Measurements from ENCODE around the gene PAX5. TPM values are rescaled to one million over a fixed set of nuclear protein-coding genes. Genes with fewer than 3 reads are reported as not detected.

Gene PAX5
- total and polyA plus RNA-seq, 2 experiments from 2014 or later, result not detected

DNA sequence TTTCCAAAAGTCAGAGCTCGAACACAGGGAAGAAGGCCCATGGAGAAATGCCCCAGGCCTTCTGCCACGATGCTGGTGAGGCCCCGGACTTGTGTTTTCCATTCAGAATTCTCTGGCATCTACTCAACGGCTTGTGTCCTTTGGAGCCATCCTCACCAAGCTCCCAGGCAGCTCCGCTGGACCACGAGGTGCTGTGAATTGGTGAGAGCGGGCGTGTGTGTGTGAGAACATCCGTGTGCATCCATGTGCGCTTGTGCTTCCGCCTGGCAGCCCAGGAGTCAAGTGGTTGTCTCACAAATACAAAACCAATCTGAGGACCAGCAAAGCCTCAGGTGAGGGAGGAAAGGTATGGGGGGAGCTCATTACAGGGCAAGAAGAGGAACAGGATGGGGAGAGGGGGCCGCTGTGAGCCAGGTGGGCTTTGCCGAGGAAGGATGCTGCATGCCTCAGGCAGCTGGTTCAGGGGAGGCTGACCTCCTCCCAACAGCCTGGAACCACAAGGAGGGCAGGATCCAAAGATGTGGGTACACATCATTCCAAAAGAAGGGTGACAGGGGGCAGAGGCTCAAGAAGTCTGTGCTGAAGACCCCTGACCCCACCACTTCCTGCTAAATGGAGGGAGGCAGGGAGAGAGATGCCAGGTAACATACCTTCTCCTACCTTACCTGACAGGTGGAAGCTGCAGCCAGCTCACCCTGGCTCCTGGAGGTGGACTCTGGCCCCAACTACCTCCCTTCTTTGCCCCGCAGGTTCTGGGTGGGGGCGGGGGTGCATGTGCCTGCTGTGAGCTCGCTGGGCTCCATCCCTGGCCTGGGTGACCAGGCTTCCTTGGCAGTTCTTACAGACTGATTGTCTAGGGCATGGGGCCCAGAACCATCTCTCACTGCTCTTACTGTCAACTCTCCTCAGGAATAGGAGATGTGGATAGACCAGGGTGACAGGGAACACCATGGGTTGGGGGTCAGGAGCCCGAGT is 196.3 kb downstream of the PAX5 start:
- Histone ChIP-seq H3K9me2 (ENCODE audit: insufficient read depth) (no peaks in the 10 kb centered on the region), H3K36me3 (ENCODE audit: low read depth) (no peaks in the 10 kb centered on the region), H3K4me3 (no peak overlapping the region), H3K9me3 (ENCODE audit: low read depth) (no peaks in the 10 kb centered on the region), H3K4me1 (ENCODE audit: insufficient read depth) (no peaks in the 10 kb centered on the region), H3F3A (ENCODE audit: insufficient read depth) (no peaks in the 10 kb centered on the region), H3K27ac (no peak overlapping the region), H3K27me3 (replicated peaks; ENCODE audit: insufficient read depth) (peaks cover 31% of the 10 kb centered on the region; the same call in 1 of the 2 replicates), H3K9ac (no peak overlapping the region), H3K4me2 (ENCODE audit: unreplicated experiment) (no peak overlapping the region), H3K79me2 (ENCODE audit: insufficient read depth) (no peaks in the 10 kb centered on the region), H2AFZ (no peak overlapping the region), H4K20me1 (ENCODE audit: insufficient read depth) (no peaks in the 10 kb centered on the region)
- TF ChIP-seq EZH2 (IDR thresholded peaks at IDR 0.05; ENCODE audit: insufficient read depth, poor library complexity, severe bottlenecking) (no peak), EZH2phosphoT487 (IDR thresholded peaks at IDR 0.05; ENCODE audit: insufficient read depth, low read depth) (no peak)
- in situ Hi-C loops (cut with MboI), result no loop called here
- no peak for DNase-seq
- 50 to 54% methylated on average over 17 of the region's 17 CpGs for WGBS, 2 experiments (ENCODE audit: low coverage in 1 of 2, low lambda C conversion rate in 2 of 2, missing lambda C conversion rate in 2 of 2)

GRCh38 chr9:36836486-36836885 is 197.6 kb downstream of the PAX5 start:
- Histone ChIP-seq H3K9me3 (ENCODE audit: low read depth) (no peaks in the 10 kb centered on the region), H3K27me3 (replicated peaks; ENCODE audit: insufficient read depth) (peaks cover 22% of the 10 kb centered on the region; the same call in 1 of the 2 replicates), H2AFZ (no peak overlapping the region), H3K9ac (no peak overlapping the region), H3F3A (ENCODE audit: insufficient read depth) (no peaks in the 10 kb centered on the region), H3K9me2 (ENCODE audit: insufficient read depth) (no peaks in the 10 kb centered on the region), H3K4me1 (ENCODE audit: insufficient read depth) (no peaks in the 10 kb centered on the region), H3K36me3 (ENCODE audit: low read depth) (no peaks in the 10 kb centered on the region), H3K4me3 (no peak overlapping the region), H4K20me1 (ENCODE audit: insufficient read depth) (no peaks in the 10 kb centered on the region), H3K27ac (no peak overlapping the region), H3K4me2 (ENCODE audit: unreplicated experiment) (no peak overlapping the region), H3K79me2 (ENCODE audit: insufficient read depth) (no peaks in the 10 kb centered on the region)
- WGBS, 2 experiments (ENCODE audit: low coverage in 1 of 2, low lambda C conversion rate in 2 of 2, missing lambda C conversion rate in 2 of 2), result 56 to 61% methylated on average over 6 to 7 of the region's 7 CpGs
- TF ChIP-seq EZH2phosphoT487 (IDR thresholded peaks at IDR 0.05; ENCODE audit: insufficient read depth, low read depth) (no peak), EZH2 (IDR thresholded peaks at IDR 0.05; ENCODE audit: insufficient read depth, poor library complexity, severe bottlenecking) (no peak)
- in situ Hi-C loops (cut with MboI), result no loop called here
- no peak for DNase-seq

GRCh38 chr9:36835271-36835996 is 198.6 kb downstream of the PAX5 start:
- Histone ChIP-seq H3K9me3 (ENCODE audit: low read depth) (no peaks in the 10 kb centered on the region), H3K4me1 (ENCODE audit: insufficient read depth) (no peaks in the 10 kb centered on the region), H3K27me3 (replicated peaks; ENCODE audit: insufficient read depth) (peaks cover 22% of the 10 kb centered on the region; the same call in 1 of the 2 replicates), H4K20me1 (ENCODE audit: insufficient read depth) (no peaks in the 10 kb centered on the region), H3K4me3 (no peak overlapping the region), H3K27ac (no peak overlapping the region), H2AFZ (no peak overlapping the region), H3K9ac (no peak overlapping the region), H3K36me3 (ENCODE audit: low read depth) (no peaks in the 10 kb centered on the region), H3K4me2 (ENCODE audit: unreplicated experiment) (no peak overlapping the region), H3F3A (ENCODE audit: insufficient read depth) (no peaks in the 10 kb centered on the region), H3K79me2 (ENCODE audit: insufficient read depth) (no peaks in the 10 kb centered on the region), H3K9me2 (ENCODE audit: insufficient read depth) (no peaks in the 10 kb centered on the region)
- in situ Hi-C loops (cut with MboI), result no loop called here
- no peak for DNase-seq
- 36 to 37% methylated on average over 18 of the region's 18 CpGs for WGBS, 2 experiments (ENCODE audit: low coverage in 1 of 2, low lambda C conversion rate in 2 of 2, missing lambda C conversion rate in 2 of 2)
- no peak for TF ChIP-seq EZH2 (IDR thresholded peaks at IDR 0.05; ENCODE audit: insufficient read depth, poor library complexity, severe bottlenecking)
- no peak for TF ChIP-seq EZH2phosphoT487 (IDR thresholded peaks at IDR 0.05; ENCODE audit: insufficient read depth, low read depth)

DNA sequence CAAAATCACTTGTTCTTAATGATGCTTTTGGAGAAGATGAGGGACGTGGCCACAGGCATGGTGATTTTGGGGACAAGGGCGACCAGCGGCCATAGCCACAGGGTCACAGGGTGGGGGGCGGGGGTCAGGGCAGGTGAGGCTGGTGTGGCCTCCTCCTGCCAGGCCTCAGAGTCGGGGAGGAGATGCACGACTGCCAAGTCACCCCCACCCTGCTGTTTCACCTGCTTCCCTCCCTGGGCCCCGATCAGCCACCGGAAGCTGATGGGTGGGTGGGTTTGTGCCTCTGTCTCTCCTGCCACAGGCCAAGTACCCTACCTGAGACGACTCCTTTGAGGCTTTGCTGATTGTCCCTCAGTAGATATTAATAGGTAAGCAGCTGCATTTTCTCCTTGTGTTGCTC is 199.3 kb downstream of the PAX5 start:
- Histone ChIP-seq H3K9me3 (ENCODE audit: low read depth) (no peaks in the 10 kb centered on the region), H3K27ac (no peak overlapping the region), H3K79me2 (ENCODE audit: insufficient read depth) (no peaks in the 10 kb centered on the region), H3K36me3 (ENCODE audit: low read depth) (no peaks in the 10 kb centered on the region), H3K4me3 (no peak overlapping the region), H3F3A (ENCODE audit: insufficient read depth) (no peaks in the 10 kb centered on the region), H3K4me2 (ENCODE audit: unreplicated experiment) (no peak overlapping the region), H4K20me1 (ENCODE audit: insufficient read depth) (no peaks in the 10 kb centered on the region), H3K9ac (no peak overlapping the region), H3K9me2 (ENCODE audit: insufficient read depth) (no peaks in the 10 kb centered on the region), H3K4me1 (ENCODE audit: insufficient read depth) (no peaks in the 10 kb centered on the region), H3K27me3 (replicated peaks; ENCODE audit: insufficient read depth) (peaks cover 21% of the 10 kb centered on the region; the same call in 1 of the 2 replicates), H2AFZ (no peak overlapping the region)
- 39 to 44% methylated on average over 8 to 9 of the region's 9 CpGs for WGBS, 2 experiments (ENCODE audit: low coverage in 1 of 2, low lambda C conversion rate in 2 of 2, missing lambda C conversion rate in 2 of 2)
- TF ChIP-seq EZH2phosphoT487 (IDR thresholded peaks at IDR 0.05; ENCODE audit: insufficient read depth, low read depth), result no peak
- TF ChIP-seq EZH2 (IDR thresholded peaks at IDR 0.05; ENCODE audit: insufficient read depth, poor library complexity, severe bottlenecking), result no peak
- in situ Hi-C loops (cut with MboI), result no loop called here
- no peak for DNase-seq
